GM21515 (cell line): Measurements from ENCODE around the gene UBE2D2.

Source experiments
- ATAC-seq: cut with Tn5 transposase; IDR thresholded peaks from one replicate; pipeline ENCODE4 v1.9.1; 2021; ENCODE audit not compliant: unreplicated experiment

The UBE2D2 gene

DNA sequence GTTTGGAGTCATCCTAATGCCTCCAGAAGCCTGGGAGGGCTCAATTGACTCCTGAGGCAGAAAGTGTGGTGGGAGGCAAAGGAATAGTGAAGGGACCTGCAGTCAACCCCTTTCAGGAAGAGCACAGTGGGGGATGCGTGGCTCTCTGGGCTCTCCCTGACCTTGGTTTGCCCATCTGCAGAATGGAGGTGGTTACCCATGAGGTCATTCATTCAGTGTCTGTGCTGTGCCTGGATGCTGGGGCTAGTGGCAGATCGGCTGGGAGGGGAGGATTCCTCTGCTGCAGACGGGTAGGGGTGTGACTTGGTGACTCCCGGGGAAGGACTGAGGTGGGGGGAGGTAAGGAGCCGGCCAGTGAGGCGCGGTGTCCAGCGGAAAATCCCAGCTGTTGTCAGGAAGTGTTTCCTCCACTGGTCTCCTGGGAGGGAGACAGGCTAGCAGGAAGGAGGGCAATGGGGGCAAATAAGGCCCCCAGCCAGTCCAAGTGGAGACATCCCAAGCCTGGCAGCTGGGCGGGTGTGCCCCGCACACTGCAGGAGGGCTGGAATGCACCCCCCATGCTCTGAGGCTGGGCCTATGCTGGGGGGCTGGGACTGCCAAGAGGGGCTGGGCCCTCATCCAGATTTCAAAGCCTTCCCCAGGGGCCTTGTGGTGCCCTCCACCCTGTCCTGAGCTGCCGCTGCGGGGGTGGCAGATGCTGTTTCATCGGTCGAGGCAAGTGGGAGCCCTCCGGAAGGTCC, 98.0 kb downstream of the UBE2D2 start:
- ATAC-seq: no peak

DNA sequence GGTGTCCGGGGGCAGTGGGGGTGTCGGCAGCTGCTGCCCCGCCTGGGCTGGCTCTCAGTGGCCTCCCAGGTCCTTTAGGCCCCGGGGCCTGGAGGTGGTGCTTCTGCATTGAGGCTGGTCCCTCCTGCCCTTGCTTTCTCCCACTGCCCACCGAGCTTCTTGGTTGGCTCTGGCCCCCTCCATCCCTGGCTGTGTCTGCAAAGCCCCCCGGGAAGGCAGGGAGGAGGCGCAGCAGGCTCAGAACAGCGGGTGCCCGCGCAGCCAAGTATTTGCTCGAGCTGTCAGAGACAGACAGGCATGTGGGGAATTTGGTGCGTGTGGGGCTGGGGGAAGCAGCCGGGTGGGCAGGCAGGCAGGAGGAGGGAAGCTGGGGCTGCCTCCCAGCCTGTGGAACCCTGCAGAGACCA, 98.6 kb downstream of the UBE2D2 start:
- no peak for ATAC-seq

DNA sequence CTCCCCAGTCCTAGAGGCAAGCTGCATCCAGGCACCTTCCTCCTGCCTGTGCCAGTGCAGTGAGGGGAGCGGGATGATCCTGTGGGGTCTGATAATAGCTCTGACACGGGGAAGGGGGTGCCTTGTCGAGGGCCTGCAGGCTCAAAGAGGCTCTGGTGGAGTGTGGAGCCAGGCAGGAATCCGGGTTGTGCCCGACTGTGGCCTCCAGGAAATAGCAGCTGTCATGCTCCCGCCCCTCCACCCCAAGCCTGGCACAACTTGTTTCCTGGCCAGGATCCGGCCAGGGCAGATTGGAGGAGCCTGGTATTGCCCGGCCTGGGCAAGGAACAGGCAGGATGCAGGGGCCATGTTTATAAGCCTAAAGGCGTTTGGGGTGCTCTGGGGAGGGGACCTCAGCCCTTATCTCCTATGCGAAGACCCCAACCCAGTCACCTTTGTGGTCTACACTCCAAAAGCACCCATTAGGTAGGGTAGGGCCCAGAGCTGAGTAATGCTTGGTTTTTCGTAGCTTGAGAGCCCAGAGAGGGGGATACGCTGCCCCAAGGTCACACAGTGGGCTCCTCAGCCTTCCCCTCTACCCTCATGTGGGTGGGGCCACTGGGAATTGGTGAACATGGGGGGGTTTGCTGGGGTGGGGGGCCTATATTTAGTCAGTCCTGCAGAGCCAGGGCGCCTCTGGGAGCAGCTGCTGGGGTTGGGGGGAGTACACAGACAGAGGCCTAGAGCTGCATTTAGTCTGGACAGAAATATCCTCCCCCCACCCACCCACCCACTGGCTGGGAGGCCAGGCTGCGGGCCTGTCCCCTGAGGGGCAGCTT, 99.2 kb downstream of the UBE2D2 start:
- no peak for ATAC-seq

DNA sequence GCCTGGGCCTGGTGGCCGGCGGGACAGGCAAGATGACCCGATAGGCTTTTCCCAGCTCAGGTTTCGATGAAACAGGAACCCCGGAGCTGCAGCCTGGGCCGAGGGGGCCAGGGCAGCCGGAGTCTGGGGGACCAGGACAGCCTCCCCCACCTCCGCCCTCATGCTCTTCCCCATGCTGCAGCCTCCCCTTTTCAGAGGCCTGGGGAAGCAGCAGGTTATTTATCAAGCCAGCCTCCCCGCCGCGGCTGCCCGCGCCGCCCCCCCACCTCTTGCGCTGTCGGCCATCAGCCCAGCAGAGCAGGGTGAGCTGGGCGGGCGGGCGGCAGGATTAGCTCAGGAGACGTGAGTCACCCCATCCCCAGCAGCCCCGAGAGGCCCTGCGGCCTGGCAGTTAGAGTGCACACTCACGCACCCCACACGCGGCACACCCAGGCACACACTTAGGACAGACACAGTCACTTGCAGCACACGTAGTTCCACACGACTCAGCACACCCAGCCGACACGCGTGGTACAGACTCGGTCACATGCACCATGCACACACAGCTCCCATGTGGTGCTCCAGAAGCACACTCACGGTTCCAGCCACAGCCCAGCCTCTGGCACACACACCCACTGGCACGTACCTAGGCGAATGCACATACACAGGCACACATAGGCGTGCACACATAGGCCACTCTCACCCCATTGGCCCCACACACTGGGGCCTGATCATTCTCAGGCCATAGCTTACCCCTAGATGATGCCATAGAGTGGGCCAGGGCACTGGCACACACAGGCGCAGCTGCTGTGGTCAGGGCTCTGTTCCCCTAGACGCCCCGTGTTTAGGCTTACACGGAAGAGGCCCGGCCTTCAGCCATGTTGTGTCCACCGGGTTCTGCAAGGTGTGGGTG, 100.0 kb downstream of the UBE2D2 start:
- ATAC-seq: peak; percentile 21

DNA sequence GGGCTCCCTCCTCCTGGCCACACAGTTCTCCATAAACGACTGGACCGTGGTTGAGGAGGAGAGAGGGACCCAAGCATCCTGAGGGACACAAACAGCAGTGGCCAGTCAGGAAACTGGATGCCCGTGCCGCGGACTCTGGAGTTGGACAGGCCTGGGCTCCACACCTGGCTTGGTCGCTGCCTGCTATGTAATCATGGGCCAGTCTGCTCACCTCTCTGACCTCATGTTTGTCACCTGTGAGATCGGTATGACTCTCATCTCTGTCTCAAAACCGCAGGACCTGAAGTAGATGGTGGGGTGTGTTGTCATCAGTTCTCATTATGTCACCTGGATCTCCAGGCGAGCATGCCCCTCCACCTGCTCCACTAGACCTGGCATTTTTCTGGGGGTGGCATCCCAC, 101.5 kb downstream of the UBE2D2 start:
- ATAC-seq: no peak

DNA sequence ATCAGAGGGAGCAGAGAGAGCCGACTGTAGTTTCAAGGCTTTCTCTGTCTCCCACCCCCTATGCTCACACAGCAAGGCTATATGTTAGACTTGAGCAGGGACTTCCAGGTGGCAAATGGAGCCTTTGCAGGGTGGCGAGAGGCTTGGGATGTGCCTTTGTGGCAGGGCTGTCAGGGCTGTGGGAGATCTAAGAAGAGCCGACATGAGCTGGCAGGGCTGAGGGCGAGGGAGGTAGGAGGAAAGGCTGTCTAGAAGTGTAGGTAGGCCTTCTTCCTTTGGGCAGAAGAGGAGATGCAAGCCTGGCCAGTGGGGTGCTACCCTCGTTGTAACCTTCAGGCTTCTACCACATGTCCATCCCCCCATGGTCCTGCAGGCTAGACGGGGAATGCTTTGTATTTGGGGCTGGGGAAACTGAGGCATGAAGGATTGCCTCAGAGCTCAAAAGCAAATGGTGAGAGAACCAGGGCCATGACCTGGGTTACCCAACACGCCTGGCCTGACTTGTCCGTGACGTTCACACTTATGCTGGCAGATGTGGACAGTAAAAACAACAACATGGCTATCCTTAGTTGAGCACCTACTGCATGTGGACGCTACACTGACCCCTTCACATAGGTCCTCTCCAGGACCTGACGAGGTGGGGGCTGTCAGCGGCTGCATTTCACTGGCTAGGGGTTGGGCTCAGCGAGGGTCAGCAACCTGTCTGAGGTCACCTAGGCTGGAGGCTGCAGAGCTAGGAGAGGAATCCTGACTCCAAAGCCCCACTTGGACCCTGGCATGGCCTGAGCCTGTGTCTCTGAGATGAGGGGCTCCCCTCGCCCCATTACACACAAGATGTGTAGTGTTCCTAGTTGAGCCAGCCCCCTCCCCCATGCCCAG, 102.3 kb downstream of the UBE2D2 start:
- ATAC-seq: no peak

DNA sequence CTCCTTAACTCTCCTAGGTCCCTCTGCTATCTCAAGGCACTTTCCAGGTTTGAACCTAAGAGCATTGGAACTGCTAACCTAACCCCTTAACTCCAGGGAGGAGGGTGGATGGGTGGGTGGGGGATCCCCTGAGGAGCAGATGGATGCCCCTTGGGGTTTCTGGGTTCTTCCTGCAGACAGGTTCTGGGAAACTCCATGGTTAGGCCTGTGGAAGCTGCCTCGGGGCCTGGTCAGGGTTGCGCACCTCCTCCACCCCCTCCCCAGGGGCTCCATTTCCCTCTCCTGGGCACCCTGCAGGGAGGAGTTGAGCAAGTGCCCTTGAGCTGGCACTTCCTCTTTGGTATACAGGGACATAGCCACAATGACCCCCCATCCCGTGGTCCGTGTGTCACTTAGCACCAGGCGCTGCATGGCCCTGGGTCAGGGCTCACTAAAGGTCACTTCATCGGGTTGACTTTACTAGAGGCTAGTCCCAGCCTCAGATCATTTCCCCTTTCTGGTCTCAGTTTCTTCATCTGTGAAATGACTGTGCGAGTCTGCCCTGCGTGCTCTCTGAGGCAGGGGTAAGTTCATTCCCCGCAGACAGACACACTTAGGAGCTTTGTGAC, 103.1 kb downstream of the UBE2D2 start:
- ATAC-seq: peak; percentile 42

DNA sequence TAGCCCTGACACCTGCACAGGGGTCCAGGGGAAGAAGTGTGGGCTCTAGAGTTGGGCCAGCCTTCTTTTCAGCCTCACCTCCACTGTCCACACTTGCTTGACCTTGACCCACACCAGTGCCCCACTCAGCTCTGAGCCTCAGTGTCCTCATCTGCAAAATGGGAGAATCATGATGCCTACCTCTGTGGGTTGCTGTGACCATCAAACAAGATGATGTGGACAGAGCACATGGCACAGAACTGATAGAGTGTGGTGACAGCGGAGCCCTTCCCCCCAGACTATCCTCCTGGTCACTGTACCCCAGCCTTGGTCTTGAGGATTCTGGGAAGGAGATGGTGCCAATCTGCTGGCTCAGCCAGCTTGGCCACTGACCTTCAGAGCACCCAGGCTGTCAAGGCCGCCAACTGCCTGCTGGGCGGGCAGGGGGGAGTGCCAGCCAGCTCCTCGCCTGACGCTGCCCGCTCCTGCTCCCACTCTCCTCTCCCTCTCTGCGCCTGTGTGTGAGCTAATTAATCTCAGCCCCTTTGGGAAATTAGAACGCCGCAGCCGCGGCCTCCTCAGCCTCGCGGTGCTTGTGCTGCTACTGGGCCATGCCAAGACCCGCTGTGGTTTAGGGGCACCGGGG, 103.7 kb downstream of the UBE2D2 start:
- ATAC-seq: no peak

DNA sequence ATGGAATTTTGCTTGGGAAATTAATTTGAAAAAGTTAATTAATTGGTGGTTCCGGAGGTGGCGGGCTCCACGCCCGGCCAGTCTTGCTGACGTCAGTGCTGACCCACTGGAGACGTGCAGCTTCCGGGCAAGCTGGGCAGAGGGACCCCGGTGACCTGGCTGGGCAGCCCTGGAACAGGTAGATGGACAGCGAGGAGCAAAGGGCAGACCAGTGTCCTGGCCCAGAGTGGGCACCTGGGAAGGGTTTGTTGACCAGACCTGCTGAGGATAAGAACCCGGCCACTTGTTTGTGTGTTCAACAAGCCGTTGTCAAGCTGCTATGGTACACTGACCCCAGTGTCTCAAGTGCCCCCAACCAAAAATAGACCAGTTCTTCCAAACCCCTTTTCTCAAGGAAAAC, 104.5 kb downstream of the UBE2D2 start:
- no peak for ATAC-seq

DNA sequence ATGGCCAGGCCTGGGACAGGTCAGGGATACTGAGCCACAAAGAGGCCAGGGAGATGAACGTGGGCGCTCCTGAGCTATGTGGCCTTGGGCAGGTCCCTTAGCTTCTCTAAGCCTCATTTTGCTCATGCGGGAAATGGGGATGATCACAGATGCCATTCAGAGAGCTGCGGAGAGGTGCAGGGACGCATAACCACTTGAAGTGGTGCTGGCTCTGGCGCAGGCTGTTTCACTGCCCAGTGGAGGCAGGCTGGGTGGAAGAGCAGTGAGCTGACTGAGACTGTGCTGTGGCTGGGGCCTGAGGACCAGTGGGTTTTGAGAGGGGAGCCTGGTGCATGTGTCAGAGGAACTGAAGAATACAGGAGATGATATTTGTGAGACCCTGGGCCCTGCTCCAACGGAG, 105.4 kb downstream of the UBE2D2 start:
- ATAC-seq: no peak

DNA sequence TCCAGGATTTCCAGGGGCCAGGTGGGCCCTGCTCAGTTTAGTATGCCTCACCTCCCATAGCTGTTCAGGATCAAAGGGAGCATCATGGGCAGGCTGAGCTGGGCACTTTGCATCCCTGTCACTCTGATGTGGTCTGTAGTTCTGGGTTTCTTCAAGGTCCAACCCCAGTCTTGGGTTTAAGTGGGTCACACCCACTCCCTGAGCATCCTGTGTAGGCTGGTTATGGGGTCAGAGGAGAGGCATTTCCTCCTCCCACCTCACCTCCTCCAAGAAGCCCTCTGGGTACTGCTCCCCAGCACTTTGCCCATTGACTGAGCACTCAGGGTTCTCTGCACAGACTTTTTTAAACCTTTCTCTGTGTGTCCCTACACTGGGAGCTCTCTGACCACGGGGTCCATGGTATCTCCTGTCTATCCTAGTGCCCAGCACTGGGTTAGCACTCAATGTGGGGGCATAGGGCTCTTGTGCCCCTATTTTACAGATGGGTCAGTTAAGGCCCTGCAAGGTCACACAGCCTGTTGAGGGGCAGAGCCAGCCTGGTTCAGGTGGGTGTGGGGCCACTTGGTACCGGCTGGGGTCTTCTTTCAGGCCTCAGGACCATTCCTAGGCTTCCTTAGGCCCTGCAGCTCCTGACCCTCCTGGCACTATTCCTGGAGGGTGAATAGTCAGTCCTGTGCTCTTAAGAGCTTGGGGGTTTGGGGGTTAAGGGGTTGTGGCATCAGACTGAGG, 106.0 kb downstream of the UBE2D2 start:
- ATAC-seq: no peak

DNA sequence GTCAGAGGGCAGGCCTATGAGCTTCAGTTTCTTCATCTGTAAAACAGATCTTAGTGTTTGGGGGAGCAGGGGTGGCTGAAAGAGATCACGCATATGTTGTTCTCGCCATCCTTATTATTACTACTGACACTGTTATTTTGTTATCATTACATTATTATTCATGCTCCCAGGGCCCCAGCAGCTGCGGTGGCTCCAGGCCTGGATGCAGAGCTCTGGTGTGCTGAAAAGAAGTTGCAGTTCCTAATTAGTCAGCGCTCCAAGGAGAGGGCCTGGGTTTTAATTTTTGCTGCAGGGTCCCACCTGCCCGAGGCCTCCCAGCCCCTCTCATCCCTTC, 106.6 kb downstream of the UBE2D2 start:
- ATAC-seq: no peak

DNA sequence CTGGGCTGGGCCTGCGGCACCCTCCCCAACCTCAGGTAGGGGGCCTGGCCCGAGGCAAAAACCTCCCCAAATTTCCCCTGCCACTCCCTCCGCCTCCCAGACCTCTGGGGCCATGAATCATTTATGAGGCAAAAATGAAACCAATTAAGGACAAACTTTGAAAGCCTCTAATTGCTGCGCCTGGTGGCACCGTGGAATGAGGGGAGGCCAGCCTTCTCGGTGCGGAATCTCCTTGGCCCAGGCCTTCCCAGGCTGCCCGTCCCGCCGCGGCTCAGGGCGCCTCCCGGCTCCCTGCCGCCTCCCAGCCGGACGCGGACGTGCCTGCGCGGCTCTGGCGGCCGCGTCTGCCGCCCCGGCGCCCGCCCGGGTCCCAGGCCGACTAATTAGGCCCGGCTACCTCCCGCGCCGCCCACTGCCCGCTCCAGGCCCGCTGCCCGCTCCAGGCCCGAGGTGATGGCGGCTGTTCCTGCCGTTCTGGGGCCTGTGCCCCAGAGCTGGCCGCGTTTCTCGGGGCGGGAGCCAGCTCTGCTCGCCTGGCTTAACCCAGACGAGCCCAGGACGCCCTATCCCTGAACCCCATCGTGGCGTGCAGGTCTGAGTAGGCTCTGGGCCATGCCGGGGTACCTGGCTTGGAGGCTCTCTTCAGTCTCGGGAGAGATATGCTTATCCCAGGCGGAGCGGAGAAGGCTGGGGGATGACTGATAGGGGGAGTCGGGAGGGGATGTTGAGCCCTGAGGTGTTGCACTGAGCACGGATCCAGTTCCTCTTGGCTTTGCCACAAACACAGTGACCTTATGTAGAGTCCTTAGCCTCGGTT, 107.1 kb downstream of the UBE2D2 start:
- ATAC-seq: no peak

DNA sequence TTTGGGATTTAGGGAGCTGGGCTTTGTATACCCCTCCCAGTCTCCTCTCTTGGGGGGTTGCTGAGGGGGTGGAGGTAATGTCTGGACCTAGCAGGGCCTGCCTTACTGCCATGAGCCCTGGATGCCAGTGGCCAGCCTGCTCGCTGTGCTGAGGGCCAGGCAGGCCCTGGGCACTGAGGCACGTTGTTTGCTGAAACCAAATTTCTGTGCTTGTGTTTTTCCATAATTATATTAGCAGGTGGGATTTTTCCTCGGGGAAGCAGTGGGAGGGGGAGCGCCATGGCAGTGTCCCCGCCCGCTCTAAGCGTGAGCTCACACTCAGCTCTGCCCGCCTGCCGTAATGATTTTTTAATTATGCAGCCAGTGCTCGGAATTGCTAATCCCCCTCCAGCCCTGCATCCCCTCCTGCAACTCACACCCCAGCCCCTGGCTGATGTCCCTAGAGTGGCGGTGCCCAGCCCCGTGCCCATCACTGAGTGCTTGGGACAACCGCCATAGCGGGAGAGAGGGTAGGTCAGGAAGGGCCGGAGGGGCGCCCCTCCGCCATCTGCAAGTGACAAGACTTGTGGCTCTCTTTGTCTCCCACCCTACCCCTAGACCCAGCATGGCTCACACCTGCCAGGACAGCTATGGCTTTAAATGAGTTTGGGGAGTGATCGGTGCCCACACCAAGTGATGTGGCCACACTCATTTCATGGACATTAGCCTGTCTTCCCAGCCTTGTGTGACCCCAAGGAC, 108.0 kb downstream of the UBE2D2 start:
- no peak for ATAC-seq

DNA sequence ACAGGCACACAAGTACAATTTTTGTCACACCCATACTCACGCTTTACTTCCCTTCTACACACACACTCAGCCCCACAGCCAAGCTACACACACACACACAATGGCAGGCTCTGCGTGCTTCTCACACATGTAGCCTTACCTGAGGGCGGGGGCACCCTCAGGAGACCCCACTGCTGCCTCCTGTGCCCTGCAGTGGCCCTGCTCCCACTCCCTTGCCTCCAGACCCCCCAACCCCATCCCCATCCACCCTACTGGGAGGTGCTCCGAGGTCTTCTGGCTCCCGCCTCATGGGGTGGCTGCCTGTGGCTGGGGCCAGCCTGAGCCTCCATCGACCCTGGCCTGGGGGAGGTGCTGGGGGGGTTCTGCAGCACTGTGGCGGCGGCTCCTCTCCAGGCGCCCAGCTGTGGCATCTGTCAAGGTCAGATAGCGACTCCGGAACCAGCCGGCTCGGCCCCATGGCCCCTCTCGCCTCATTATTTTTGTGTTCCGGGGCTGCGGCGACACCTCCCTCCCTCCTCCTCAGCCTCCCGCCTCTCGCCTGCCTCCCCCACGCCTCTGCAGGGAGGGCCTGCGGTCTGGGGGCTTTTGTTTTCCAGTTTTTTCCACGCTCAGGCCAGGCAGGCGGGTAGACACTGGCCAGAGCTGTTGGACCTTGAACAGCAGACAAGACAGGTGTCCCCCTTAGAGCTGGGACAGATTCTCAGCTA, 108.7 kb downstream of the UBE2D2 start:
- ATAC-seq: peak; percentile 23

DNA sequence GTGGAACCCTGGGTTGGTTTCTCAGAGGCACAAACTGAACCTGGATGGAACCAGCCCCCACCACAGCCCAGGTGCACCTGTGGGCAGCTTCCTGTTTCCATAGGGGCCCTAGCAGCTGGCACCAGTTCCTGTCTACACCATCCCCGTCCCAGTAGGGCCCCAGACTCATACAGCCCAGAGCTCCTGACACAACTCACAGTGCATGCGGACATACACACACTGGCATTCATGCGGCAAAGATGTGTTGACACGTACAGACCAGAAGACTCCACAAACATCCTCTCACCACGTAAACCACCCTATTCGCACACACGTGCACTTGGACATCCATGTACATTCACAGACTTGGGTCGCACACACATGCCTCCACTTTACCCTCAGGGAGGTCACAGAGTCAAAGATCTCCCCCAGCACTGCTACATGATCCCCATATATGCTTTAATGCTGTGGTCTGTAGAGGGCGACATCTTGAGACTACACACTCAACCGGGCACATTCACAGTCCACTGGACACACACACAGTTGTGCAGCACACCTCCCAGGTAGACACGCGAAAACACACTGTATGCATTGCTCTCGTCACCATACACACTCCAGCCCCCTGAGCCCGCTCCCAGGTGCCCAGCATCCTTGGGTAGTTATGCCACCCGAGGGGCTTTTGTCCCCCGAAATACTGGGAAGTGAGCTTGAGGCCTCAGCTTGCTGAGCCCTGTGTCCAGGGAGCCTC, 109.4 kb downstream of the UBE2D2 start:
- ATAC-seq: peak; percentile 38
